Measurements from ENCODE around the gene TP53I13.

The TP53I13 gene

DNA sequence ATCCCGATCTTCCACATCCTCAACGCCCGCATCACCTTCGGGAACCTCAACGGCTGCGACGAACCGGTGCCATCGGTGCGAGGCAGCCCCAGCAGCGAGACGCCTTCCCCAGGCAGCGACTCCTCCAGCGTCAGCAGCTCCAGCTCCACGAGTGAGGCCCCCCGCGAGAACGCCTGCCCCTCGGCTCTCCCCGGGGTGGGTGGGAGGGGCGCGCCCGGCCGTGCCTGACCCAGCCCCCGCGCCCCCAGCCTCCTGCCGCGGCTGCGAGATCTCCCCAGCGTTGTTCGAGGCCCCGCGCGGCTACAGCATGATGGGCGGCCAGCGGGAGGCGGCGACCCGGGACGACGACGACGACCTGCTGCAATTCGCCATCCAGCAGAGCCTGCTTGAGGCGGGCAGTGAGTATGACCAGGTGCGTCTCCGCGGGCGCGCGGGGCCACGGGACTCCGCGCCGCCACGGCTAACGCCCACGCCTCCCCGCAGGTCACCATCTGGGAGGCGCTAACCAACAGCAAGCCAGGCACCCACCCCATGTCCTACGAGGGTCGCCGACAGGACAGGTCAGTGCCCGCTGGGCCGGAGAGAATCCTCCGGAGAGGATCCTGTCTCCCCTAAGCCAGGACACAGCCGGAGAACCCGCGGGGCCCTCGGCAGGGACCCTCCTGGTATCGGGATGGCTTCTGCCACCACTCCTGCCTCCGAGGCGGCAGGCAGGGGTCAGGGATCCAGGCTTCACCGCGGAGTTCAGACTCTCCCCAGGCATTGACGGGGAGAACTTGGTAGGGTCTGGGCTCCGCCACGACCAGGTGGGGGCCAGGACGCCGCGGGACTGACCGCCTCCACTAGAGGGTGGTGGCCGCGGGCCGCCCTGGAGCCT lies 44.1 kb downstream of the TP53I13 start:
- no peak for DNase-seq (ENCODE audit: insufficient read length, low spot score)
- no peak for FAIRE-seq

DNA sequence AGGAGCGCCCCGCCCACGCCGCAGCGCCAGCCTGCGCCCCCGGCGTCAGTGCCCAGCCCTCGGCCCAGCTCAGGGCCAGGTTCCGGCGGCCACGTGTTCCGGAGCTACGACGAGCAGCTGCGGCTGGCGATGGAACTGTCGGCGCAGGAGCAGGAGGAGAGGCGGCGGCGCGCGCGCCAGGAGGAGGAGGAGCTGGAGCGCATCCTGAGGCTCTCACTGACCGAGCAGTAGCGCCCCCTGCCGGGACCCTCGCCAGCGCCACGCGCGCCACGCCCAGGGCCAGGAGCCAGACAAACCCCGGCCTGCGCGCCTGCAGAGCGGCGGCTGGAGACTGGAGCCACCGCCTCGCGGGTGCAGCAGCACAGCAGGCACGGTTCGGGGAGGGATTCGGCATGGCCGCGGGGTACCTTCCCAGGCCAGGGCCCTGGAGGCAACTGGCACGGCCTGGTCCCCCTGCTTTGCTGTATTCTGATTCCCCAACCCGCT lies 44.9 kb downstream of the TP53I13 start:
- no peak for FAIRE-seq
- DNase-seq (ENCODE audit: insufficient read length, low spot score), result no peak

- FAIRE-seq, result no peak
- no peak for DNase-seq (ENCODE audit: insufficient read length, low spot score)
Measured at GRCh38 chr17:29613856-29614255, 45.4 kb downstream of the TP53I13 start.

GRCh38 chr17:29614349-29615047 lies 46.0 kb downstream of the TP53I13 start:
- no peak for DNase-seq (ENCODE audit: insufficient read length, low spot score)
- no peak for FAIRE-seq

DNA sequence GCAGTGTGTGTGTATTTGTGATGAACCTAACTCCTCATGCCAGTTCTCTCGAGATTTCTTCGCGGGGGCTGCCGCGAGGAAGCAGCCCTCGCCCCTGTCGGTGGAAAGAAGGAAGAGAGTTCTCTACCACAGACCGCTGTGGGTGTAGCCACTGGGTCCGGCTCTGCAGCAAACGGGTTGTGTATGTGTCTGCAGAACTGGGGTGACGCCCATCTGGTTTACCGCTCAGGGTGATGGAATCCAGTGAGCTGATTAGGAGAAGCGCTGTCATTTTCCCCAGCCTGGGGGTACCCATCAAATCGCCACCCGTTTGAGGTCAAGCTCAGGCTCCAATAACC lies 46.5 kb downstream of the TP53I13 start:
- FAIRE-seq (peak; percentile 40), DNase-seq (ENCODE audit: insufficient read length, low spot score) (no peak)

DNA sequence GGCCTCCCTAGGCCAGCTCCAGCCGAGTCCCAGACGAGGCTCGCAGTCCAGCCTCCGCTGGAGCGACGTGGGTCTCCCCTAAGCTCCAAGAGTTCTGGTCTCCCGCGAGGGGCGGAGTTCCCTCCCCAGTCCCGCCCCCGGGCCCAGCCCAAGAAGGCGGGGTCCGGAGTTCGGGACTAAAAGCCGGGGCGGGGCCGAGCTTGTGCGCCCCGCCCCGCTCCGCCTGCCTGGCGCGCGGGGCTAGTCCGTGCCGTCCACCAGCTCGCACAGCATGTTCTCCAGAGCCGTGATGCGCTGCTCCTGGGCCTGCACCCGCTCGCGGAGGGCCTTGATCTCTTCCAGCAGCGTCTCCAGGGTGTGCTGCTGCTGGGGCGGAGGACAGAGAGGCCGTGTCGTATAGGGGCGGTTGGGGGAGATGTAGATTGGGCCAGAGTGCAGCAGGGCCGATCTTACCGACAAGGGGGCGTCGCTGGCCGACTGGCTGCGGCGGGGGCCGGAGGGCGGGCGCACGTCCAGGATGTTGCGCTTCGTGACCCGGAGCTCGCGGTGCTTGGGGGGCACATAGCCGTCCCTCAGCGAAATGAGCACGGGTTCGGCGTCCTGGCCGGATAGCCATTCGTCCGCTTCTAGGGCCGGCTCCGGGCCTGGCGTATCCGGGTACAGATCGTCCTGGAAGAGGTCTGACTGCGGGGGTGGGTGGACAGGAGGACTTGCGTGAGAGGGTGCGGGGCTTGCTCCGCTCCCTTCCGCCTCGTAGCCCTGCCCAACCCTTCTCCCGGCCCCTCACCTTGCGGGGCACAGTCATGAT lies 47.2 kb downstream of the TP53I13 start:
- FAIRE-seq (no peak), DNase-seq (ENCODE audit: insufficient read length, low spot score) (no peak)

DNA sequence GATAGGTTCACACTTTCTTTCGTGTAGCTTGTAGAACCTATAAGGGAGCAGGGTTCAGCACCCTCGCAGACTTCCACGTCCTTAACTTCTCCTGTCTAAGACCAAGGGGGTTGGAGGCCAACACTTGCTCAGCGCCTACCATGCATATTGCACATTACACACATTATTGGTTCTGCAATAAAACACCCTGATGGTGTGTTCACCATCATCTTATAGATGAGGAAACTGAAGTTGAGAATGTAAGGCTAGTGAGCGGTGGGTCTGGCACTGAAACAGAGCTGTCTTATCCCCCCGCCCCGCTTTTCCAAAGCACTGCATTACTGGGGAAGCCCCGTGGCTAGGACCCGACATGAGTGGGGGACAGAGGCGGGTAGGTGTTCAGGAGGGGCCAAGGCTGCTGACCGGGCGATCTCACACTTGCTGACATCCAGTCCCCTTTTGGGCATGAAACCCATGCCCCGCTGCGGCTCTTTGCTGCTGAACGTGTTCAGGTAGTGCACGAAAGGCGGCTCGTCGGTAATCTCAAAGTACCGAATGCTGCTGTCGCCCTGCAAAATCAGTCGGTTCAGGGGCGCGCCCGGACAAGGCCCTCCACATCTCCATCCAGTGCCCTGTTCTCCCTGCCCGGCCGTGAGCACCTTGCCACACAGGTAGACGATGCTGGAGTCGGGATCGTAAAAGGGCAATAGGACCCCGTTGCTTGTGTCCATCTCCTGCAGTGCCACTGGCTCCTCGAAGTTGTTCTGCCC lies 48.0 kb downstream of the TP53I13 start:
- no peak for DNase-seq (ENCODE audit: insufficient read length, low spot score)

DNA sequence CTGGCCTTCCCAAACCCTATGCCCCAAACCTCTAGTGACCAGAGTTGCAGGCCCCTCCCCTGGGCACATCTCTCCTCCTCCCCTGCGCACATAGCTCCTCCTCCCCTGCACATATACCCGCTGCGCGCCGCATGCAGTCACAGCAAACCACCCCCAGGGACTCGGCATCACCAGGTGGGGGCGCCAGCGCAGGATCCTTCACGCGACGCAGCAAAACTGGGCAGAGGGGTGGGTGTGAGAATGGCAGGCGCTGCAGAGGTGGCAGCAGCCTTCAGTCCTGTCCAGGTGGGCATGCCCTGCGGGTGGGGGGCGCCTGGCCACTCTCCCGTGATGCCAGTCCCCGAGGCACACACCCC lies 48.6 kb downstream of the TP53I13 start:
- no peak for FAIRE-seq
- no peak for DNase-seq (ENCODE audit: insufficient read length, low spot score)

More for the DNA sequence above, 48.0 kb downstream of the TP53I13 start:
- no peak for FAIRE-seq

GRCh38 chr17:29617481-29618271 lies 49.2 kb downstream of the TP53I13 start:
- FAIRE-seq (no peak), DNase-seq (ENCODE audit: insufficient read length, low spot score) (no peak)

DNA sequence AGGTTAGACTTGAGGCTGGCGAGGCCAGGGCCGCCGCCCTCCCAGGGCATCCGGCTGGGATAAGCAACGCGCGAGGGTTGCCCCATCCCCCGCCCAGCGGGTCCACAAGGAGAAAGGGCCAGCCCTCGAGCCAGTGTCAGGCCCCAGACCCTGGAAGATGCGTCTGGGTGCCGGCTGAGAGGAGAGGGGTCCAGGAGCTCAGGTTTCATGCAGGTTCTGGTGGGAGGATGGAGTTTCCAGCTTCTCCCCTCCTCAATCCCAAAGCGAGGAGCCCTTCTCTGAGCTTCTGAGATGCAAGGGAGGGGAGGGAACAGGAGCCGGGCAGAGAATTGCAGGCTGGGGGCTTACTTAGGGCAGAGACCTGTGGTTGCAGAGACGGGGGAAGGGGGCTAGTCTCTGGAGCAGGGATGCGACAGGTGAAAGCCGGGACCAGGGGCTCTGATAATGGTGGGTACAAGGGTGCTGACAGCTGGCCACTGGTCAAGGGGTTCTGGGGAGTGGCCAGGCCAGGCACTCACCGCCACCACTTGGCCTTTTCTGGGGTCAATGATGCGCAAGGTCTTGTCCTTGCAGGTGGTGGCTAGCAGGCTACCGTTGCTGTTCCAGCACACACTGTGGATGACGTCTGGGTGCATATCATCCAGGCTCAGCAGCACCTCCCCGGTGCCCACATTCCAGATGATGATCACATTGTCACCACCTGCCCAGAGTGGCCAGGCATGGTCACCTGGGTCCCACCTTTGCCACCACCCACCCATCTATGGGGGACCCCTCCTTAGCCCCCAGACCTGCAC lies 50.0 kb downstream of the TP53I13 start:
- DNase-seq (ENCODE audit: insufficient read length, low spot score) (no peak), FAIRE-seq (no peak)

DNA sequence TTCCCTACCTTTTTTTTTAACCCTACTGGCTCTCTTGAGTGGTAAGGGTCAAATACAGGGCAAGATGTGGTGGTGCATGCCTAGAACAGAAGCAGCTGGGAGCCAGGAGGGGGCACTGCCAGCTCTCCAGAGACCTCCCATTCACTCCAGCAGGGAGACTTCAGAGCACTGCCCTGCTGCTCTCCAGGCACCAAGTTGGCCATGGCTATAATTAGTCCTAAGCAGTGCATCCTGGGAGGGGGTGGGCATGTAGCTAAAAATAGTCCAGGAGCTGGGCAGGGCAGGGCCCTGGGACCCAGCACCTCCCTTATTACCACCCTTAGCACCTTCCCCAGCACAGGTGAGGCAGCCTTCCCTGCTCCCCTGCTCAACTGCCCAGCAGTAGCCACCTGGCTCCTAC lies 50.8 kb downstream of the TP53I13 start:
- FAIRE-seq (no peak), DNase-seq (ENCODE audit: insufficient read length, low spot score) (peak; percentile 65)

GRCh38 chr17:29620271-29620670 lies 51.8 kb downstream of the TP53I13 start:
- DNase-seq (ENCODE audit: insufficient read length, low spot score), result peak; percentile 74
- no peak for FAIRE-seq

- FAIRE-seq (no peak), DNase-seq (ENCODE audit: insufficient read length, low spot score) (no peak)
Measured at GRCh38 chr17:29620779-29621500, 52.4 kb downstream of the TP53I13 start.

DNA sequence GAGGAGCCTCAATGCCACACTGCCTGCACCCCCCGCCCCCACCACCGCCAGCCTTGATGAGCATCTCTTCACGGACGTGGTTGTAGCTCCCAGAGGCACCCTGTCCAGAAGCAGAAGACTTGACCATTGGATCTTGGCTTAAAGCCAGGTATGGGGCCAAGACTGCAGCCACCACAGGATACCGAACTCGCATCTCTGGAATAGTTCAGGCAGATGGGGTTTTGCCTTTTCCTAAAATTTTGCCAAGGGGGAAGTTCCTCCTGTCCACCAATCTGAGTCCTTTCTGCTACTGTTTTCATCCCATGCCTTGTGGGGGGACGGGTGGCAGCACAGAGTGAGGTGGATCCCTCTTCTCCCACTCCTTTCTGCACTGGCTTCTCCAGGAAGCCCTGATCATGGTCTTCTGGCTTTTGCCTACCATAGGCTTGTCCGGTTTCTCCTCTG lies 53.3 kb downstream of the TP53I13 start:
- no peak for DNase-seq (ENCODE audit: insufficient read length, low spot score)
- FAIRE-seq, result no peak

Data from HTR-8/SVneo (cell line).